SK-N-SH (cell line): ENCODE measurements around the gene CADM2. TPM values are rescaled to one million over a fixed set of nuclear protein-coding genes. Genes with fewer than 3 reads are reported as not detected.

ENCODE experiments used
- CTCF ChIA-PET: fragments of 300-600, 350-600 bp; formaldehyde crosslinking; extraction: SDS; loops from one replicate; lab custom pipeline; 2021; lab: Yijun Ruan, JAX
- POLR2A ChIA-PET: fragments of 350-600 bp; sonication (Branson Sonifier 250); formaldehyde crosslinking; extraction: SDS; loops from one replicate; lab custom pipeline; 2020; ENCODE audit warnings: antibody characterized with exemption, inconsistent platforms; lab: Yijun Ruan, JAX
- DNase-seq: peaks from one replicate; pipeline ENCODE4 v3.0.0; 2012
- H2AFZ ChIP-seq: fragments of 200-600 bp; sonication (generic); 2 replicates; pipeline ENCODE4 v1.8.1; 2016; ENCODE audit warnings: antibody characterized with exemption, mild to moderate bottlenecking, low read depth
- H3F3A ChIP-seq: fragments of 200-600 bp; sonication (generic); replicated peaks from 2 replicates; pipeline ENCODE3; 2016; ENCODE audit warnings: antibody characterized with exemption, mild to moderate bottlenecking; ENCODE audit not compliant: insufficient read depth
- H3K27ac ChIP-seq, 2 experiments: fragments of 200-500 bp in 1 of 2; fragments of 200-600 bp in 1 of 2; sonication (Bioruptor generic) in 1 of 2; sonication (generic), shearing (Covaris generic) in 1 of 2; 2 replicates each; pipeline versions ENCODE4 v1.5.1 to v1.6.1; 2014 to 2016; ENCODE audit warnings: low read depth in 2 of 2, inconsistent platforms in 1 of 2, low read length in 1 of 2, mild to moderate bottlenecking in 1 of 2, mixed read lengths in 1 of 2
- H3K27me3 ChIP-seq: fragments of 200-600 bp; sonication (generic), shearing (Covaris generic); 2 replicates; pipeline ENCODE4 v1.6.1; 2016; ENCODE audit warnings: mixed run types; ENCODE audit not compliant: insufficient read depth
- H3K36me3 ChIP-seq, 2 experiments: fragments of 200-500 bp in 1 of 2; fragments of 200-600 bp in 1 of 2; sonication (Bioruptor generic) in 1 of 2; sonication (generic) in 1 of 2; replicated peaks in 1 of 2; 2 replicates each; pipeline versions ENCODE3 to v1.5.1; 2014 to 2016; ENCODE audit warnings: low read length in 1 of 2, mild to moderate bottlenecking in 1 of 2; ENCODE audit not compliant: insufficient read depth in 2 of 2, control insufficient read depth in 1 of 2
- H3K4me1 ChIP-seq, 2 experiments: fragments of 200-500 bp in 1 of 2; fragments of 200-600 bp in 1 of 2; sonication (Bioruptor generic) in 1 of 2; sonication (generic), shearing (Covaris generic) in 1 of 2; 2 replicates each; pipeline versions ENCODE4 v1.5.1 to v1.6.1; 2014 to 2016; ENCODE audit warnings: low read depth in 1 of 2, low read length in 1 of 2, mixed run types in 1 of 2; ENCODE audit not compliant: insufficient read depth in 2 of 2, control insufficient read depth in 1 of 2
- H3K4me2 ChIP-seq: fragments of 200-600 bp; sonication (generic), shearing (Covaris generic); 2 replicates; pipeline ENCODE4 v1.6.1; 2017; ENCODE audit warnings: mixed run types
- H3K4me3 ChIP-seq, 2 experiments: fragments of 200-500 bp in 1 of 2; fragments of 200-600 bp in 1 of 2; sonication (Bioruptor generic) in 1 of 2; sonication (generic), shearing (Covaris generic) in 1 of 2; 2 replicates each; pipeline versions ENCODE4 v1.5.1 to v1.8.1; 2014 to 2016; ENCODE audit warnings: low read depth in 2 of 2, inconsistent platforms in 1 of 2, low read length in 1 of 2, mild to moderate bottlenecking in 1 of 2, mixed read lengths in 1 of 2, moderate library complexity in 1 of 2
- H3K79me2 ChIP-seq: fragments of 200-600 bp; sonication (generic); 2 replicates; pipeline ENCODE4 v1.8.1; 2017; ENCODE audit warnings: mild to moderate bottlenecking; ENCODE audit not compliant: insufficient read depth
- H3K9ac ChIP-seq: fragments of 200-600 bp; sonication (generic); 2 replicates; pipeline ENCODE4 v1.6.1; 2017; ENCODE audit warnings: mixed run types
- H3K9me2 ChIP-seq: fragments of 200-600 bp; sonication (generic); 2 replicates; pipeline ENCODE4 v1.6.1; 2017; ENCODE audit warnings: mixed run types
- H3K9me3 ChIP-seq: fragments of 200-600 bp; sonication (generic); 2 replicates; pipeline ENCODE4 v1.6.1; 2017; ENCODE audit warnings: mixed run types, mild to moderate bottlenecking, moderate library complexity
- H4K20me1 ChIP-seq: fragments of 200-600 bp; sonication (generic); 2 replicates; pipeline ENCODE4 v1.6.1; 2017; ENCODE audit warnings: mild to moderate bottlenecking, mixed run types; ENCODE audit not compliant: insufficient read depth
- EP300 ChIP-seq, 2 experiments: IDR thresholded peaks; 2 replicates each; pipeline versions ENCODE4 v1.4.0 to v1.6.1; 2012; ENCODE audit warnings: borderline replicate concordance in 1 of 2, low read depth in 1 of 2, low read length in 1 of 2
- EZH2phosphoT487 ChIP-seq: fragments of 200-600 bp; sonication (generic); IDR thresholded peaks from 2 replicates; pipeline ENCODE4 v1.6.1; 2017; ENCODE audit warnings: low read depth, mixed run types, mild to moderate bottlenecking, antibody characterized with exemption, moderate library complexity, borderline replicate concordance
- FOXJ3 ChIP-seq: sonication (generic); formaldehyde crosslinking; IDR thresholded peaks from 2 replicates; pipeline ENCODE4 v1.5.1; 2020; ENCODE audit warnings: mild to moderate bottlenecking, missing genetic modification reagents
- JUND ChIP-seq: IDR thresholded peaks from 2 replicates; pipeline ENCODE4 v1.4.0; 2012
- NFIC ChIP-seq: IDR thresholded peaks from 2 replicates; pipeline ENCODE4 v1.4.0; 2012; ENCODE audit warnings: borderline replicate concordance
- POLR2AphosphoS5 ChIP-seq: IDR thresholded peaks from 2 replicates; pipeline ENCODE4 v1.6.1; 2012; ENCODE audit warnings: low read depth, low read length
- RAD21 ChIP-seq: IDR thresholded peaks from 2 replicates; pipeline ENCODE4 v1.6.1; 2012; ENCODE audit warnings: mild to moderate bottlenecking, low read length
- RFX5 ChIP-seq: IDR thresholded peaks from 2 replicates; pipeline ENCODE4 v1.6.1; 2012; ENCODE audit warnings: mild to moderate bottlenecking, improper control_type of control experiment, low read length
- SMC3 ChIP-seq: IDR thresholded peaks from 2 replicates; pipeline ENCODE4 v1.6.1; 2012; ENCODE audit warnings: low read depth, low read length, improper control_type of control experiment
- TEAD4 ChIP-seq: IDR thresholded peaks from 2 replicates; pipeline ENCODE4 v1.4.0; 2012; ENCODE audit warnings: mild to moderate bottlenecking, borderline replicate concordance; ENCODE audit not compliant: insufficient read depth
- WGBS: methylation state at CpG from one replicate; pipeline ENCODE4 v1.1.6; 2017; ENCODE audit warnings: low lambda C conversion rate; 5-methylcytosine and 5-hydroxymethylcytosine counted together
- polyA plus RNA-seq, 3 experiments: library from polyadenylated mRNA; depleted of rRNA; stranded (reverse); fragments of >200 nt; gene quantifications; 2 replicates each; pipeline ENCODE4 v1.2.3, GENCODE V29; 2012
- TF ChIP-seq, protein P1 (sequence below): IDR thresholded peaks from 2 replicates; pipeline ENCODE4 v1.6.1; 2012; ENCODE audit warnings: mild to moderate bottlenecking, low read depth, low read length, moderate library complexity
- TF ChIP-seq, protein P2 (sequence below): IDR thresholded peaks from 2 replicates; pipeline ENCODE4; 2012
- TF ChIP-seq, protein P3 (sequence below): fragments of 200-600 bp; sonication (generic); IDR thresholded peaks from 2 replicates; pipeline ENCODE4 v1.6.1; 2017; ENCODE audit warnings: antibody characterized with exemption, mild to moderate bottlenecking, moderate library complexity
- TF ChIP-seq, protein P4 (sequence below): IDR thresholded peaks from 2 replicates; pipeline ENCODE4 v1.4.0; 2012; ENCODE audit warnings: low read depth
- TF ChIP-seq, protein P5 (sequence below): IDR thresholded peaks from 2 replicates; pipeline ENCODE4 v1.4.0; 2012; ENCODE audit warnings: low read depth, borderline replicate concordance

CADM2 gene
- polyA plus RNA-seq, 1 of the 3 experiments (the other 2 are of a cell fraction): 0.46 TPM

DNA sequence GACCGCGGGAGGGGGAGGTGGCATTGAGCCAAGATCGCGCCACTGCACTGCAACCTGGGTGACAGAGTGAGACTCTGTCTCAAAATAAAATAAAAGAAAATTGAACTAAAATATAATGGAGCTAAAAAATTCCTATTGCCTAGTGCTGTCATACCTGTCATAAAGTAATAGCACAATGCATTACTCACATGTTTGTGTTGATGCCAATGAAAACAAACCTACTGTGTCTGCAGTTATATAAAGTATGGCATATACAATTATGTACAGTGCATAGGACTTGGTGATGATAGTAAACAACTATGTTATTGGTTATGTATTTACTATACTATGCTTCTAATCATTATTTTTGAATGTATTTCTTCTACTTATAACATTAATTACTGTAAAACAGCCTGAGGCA, 411.6 kb downstream of the CADM2 start:
- no peaks in the 10 kb centered on the region for H3K27me3 ChIP-seq
- TF ChIP-seq, protein P1, sequence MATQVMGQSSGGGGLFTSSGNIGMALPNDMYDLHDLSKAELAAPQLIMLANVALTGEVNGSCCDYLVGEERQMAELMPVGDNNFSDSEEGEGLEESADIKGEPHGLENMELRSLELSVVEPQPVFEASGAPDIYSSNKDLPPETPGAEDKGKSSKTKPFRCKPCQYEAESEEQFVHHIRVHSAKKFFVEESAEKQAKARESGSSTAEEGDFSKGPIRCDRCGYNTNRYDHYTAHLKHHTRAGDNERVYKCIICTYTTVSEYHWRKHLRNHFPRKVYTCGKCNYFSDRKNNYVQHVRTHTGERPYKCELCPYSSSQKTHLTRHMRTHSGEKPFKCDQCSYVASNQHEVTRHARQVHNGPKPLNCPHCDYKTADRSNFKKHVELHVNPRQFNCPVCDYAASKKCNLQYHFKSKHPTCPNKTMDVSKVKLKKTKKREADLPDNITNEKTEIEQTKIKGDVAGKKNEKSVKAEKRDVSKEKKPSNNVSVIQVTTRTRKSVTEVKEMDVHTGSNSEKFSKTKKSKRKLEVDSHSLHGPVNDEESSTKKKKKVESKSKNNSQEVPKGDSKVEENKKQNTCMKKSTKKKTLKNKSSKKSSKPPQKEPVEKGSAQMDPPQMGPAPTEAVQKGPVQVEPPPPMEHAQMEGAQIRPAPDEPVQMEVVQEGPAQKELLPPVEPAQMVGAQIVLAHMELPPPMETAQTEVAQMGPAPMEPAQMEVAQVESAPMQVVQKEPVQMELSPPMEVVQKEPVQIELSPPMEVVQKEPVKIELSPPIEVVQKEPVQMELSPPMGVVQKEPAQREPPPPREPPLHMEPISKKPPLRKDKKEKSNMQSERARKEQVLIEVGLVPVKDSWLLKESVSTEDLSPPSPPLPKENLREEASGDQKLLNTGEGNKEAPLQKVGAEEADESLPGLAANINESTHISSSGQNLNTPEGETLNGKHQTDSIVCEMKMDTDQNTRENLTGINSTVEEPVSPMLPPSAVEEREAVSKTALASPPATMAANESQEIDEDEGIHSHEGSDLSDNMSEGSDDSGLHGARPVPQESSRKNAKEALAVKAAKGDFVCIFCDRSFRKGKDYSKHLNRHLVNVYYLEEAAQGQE: no peak
- no peak for TF ChIP-seq FOXJ3
- TF ChIP-seq EP300 (IDR thresholded peaks at IDR 0.05; ENCODE audit: borderline replicate concordance in 1 of 2, low read depth in 1 of 2, low read length in 1 of 2): no peak
- TF ChIP-seq RFX5: no peak
- no peak for TF ChIP-seq RAD21
- TF ChIP-seq, protein P2, sequence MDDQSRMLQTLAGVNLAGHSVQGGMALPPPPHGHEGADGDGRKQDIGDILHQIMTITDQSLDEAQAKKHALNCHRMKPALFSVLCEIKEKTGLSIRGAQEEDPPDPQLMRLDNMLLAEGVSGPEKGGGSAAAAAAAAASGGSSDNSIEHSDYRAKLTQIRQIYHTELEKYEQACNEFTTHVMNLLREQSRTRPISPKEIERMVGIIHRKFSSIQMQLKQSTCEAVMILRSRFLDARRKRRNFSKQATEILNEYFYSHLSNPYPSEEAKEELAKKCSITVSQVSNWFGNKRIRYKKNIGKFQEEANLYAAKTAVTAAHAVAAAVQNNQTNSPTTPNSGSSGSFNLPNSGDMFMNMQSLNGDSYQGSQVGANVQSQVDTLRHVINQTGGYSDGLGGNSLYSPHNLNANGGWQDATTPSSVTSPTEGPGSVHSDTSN: no peak
- no peak for TF ChIP-seq EZH2phosphoT487
- no peak for TF ChIP-seq TEAD4
- TF ChIP-seq NFIC: no peak
- TF ChIP-seq, protein P3, sequence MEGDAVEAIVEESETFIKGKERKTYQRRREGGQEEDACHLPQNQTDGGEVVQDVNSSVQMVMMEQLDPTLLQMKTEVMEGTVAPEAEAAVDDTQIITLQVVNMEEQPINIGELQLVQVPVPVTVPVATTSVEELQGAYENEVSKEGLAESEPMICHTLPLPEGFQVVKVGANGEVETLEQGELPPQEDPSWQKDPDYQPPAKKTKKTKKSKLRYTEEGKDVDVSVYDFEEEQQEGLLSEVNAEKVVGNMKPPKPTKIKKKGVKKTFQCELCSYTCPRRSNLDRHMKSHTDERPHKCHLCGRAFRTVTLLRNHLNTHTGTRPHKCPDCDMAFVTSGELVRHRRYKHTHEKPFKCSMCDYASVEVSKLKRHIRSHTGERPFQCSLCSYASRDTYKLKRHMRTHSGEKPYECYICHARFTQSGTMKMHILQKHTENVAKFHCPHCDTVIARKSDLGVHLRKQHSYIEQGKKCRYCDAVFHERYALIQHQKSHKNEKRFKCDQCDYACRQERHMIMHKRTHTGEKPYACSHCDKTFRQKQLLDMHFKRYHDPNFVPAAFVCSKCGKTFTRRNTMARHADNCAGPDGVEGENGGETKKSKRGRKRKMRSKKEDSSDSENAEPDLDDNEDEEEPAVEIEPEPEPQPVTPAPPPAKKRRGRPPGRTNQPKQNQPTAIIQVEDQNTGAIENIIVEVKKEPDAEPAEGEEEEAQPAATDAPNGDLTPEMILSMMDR: no peak
- no peak for TF ChIP-seq JUND
- TF ChIP-seq, protein P4, sequence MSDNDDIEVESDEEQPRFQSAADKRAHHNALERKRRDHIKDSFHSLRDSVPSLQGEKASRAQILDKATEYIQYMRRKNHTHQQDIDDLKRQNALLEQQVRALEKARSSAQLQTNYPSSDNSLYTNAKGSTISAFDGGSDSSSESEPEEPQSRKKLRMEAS: no peak
- no peak for TF ChIP-seq POLR2AphosphoS5
- no peak for TF ChIP-seq SMC3
- TF ChIP-seq, protein P5, sequence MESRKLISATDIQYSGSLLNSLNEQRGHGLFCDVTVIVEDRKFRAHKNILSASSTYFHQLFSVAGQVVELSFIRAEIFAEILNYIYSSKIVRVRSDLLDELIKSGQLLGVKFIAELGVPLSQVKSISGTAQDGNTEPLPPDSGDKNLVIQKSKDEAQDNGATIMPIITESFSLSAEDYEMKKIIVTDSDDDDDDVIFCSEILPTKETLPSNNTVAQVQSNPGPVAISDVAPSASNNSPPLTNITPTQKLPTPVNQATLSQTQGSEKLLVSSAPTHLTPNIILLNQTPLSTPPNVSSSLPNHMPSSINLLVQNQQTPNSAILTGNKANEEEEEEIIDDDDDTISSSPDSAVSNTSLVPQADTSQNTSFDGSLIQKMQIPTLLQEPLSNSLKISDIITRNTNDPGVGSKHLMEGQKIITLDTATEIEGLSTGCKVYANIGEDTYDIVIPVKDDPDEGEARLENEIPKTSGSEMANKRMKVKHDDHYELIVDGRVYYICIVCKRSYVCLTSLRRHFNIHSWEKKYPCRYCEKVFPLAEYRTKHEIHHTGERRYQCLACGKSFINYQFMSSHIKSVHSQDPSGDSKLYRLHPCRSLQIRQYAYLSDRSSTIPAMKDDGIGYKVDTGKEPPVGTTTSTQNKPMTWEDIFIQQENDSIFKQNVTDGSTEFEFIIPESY: no peak
- no peaks in the 10 kb centered on the region for H4K20me1 ChIP-seq
- ChIA-PET CTCF (interaction anchor here (0.9 kb wide), 1 partner anchor 410 kb away, joined by 3 read pairs; no protein-coding TSS in a partner anchor), POLR2A (no interaction called here)
- no peak overlapping the region for H3K4me2 ChIP-seq
- no peaks in the 10 kb centered on the region for H3K9me2 ChIP-seq
- H3K36me3 ChIP-seq: no peaks in the 10 kb centered on the region
- no peaks in the 10 kb centered on the region for H3K9me3 ChIP-seq
- H2AFZ ChIP-seq: no peak overlapping the region
- no peaks in the 10 kb centered on the region for H3K4me1 ChIP-seq
- H3K9ac ChIP-seq: no peak overlapping the region
- H3K79me2 ChIP-seq: no peaks in the 10 kb centered on the region
- H3K4me3 ChIP-seq: no peak overlapping the region
- no peak for DNase-seq
- 26% methylated on average over 4 of the region's 4 CpGs for WGBS
- no peaks in the 10 kb centered on the region for H3F3A ChIP-seq
- no peak overlapping the region for H3K27ac ChIP-seq
